Vagina (tissue), 2 donors: ENCODE data around the gene KIAA0513. TPM values are rescaled to one million over a fixed set of nuclear protein-coding genes. Genes with fewer than 3 reads are reported as not detected.

Experiments
- DNase-seq, 2 donors: peaks; one replicate each; pipeline ENCODE4 v3.0.0-alpha.2; 2017; ENCODE audit errors: extremely low spot score in 2 of 2
- H3K27ac ChIP-seq: fragments of 200-600 bp; sonication (generic); one replicate; pipeline ENCODE4 v1.5.1; 2019
- H3K27me3 ChIP-seq: fragments of 200-600 bp; sonication (generic); one replicate; pipeline ENCODE4 v1.5.1; 2019
- H3K36me3 ChIP-seq, 2 donors: fragments of 200-600 bp; sonication (generic); one replicate each; pipeline ENCODE4 v1.5.1; 2017 to 2019
- H3K4me1 ChIP-seq: fragments of 200-600 bp; sonication (generic); one replicate; pipeline ENCODE4 v1.5.1; 2019
- H3K4me3 ChIP-seq, 2 donors: fragments of 200-600 bp; sonication (generic); 1 replicate in 1 of 2; 2 replicates in 1 of 2; pipeline ENCODE4 v1.5.1; 2016 to 2019
- H3K9me3 ChIP-seq: fragments of 200-600 bp; sonication (generic); one replicate; pipeline ENCODE4 v1.5.1; 2019
- CTCF ChIP-seq, 3 experiments: fragments of 450-650 bp in 2 of 3; fragments of 200-600 bp in 1 of 3; sonication (generic) in 1 of 3; IDR thresholded peaks; one replicate each; pipeline ENCODE4 v1.5.1; 2017 to 2019; ENCODE audit warnings: antibody characterized with exemption in 3 of 3, mild to moderate bottlenecking in 2 of 3, moderate library complexity in 2 of 3
- POLR2A ChIP-seq, 2 donors: fragments of 450-650 bp; IDR thresholded peaks; one replicate each; pipeline ENCODE4 v1.6.1; 2017; ENCODE audit warnings: antibody characterized with exemption in 2 of 2, mild to moderate bottlenecking in 2 of 2, moderate library complexity in 2 of 2
- POLR2AphosphoS5 ChIP-seq, 2 donors: sonication (generic); formaldehyde crosslinking; IDR thresholded peaks; one replicate each; pipeline ENCODE4 v1.9.0; 2017; ENCODE audit warnings: antibody characterized with exemption in 2 of 2, mild to moderate bottlenecking in 2 of 2, low read depth in 1 of 2; ENCODE audit not compliant: insufficient read depth in 1 of 2
- intact Hi-C: fragments of 100-400 bp; cut with DNase I; formaldehyde crosslinking; loops from one replicate; pipeline ENCODE4 v1.15.1; 2023
- total RNA-seq: library from RNA; depleted of rRNA; stranded (reverse); fragments of >200 nt; gene quantifications from one replicate; pipeline ENCODE4 v1.2.3, GENCODE V29; 2016

Gene KIAA0513
- total RNA-seq, 1 donor from 2014 or later = 26.8 TPM

- TF ChIP-seq POLR2AphosphoS5 (IDR thresholded peaks at IDR 0.05; ENCODE audit: insufficient read depth in 1 of 2, low read depth in 1 of 2) (no peak), CTCF (IDR thresholded peaks at IDR 0.05) (no peak), POLR2A (IDR thresholded peaks at IDR 0.05) (no peak)
- Histone ChIP-seq H3K4me1 (peaks cover 41% of the 10 kb centered on the region), H3K9me3 (no peaks in the 10 kb centered on the region), H3K36me3 (peaks cover 0 to 53% of the 10 kb centered on the region in 2 donors), H3K27me3 (no peaks in the 10 kb centered on the region), H3K4me3 (no peak overlapping the region), H3K27ac (peak overlapping the region; percentile 77)
- DNase-seq = no peak
- intact Hi-C loops = no loop called here
These were observed 41.5 kb upstream of the KIAA0513 start for GRCh38 chr16:84986102-84986501.

DNA sequence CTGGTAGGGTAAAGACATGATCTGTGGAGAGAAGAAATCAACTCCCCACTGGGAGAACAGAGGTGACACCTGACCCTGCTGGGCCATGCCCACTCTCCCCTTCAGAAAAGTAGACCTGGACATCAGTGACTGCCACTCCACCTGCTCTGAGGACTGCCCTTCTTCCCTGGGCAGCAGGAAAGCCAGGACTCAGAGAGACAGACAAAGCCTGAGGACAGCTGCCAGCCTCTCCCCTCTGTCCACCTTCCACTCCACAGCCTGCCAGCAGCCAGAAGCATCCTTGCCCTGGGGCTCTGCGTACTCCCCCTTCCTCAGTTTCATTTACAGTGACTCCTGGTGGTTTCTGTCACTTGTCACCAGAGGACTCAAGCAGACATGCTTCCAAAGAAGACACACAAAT is 40.7 kb upstream of the KIAA0513 start:
- peaks cover 41% of the 10 kb centered on the region for H3K4me1 ChIP-seq
- intact Hi-C loops = no loop called here
- H3K9me3 ChIP-seq = no peaks in the 10 kb centered on the region
- DNase-seq = no peak
- no peaks in the 10 kb centered on the region for H3K27me3 ChIP-seq
- H3K27ac ChIP-seq = peak overlapping the region; percentile 77
- no peak overlapping the region for H3K4me3 ChIP-seq
- no peak for TF ChIP-seq POLR2A (IDR thresholded peaks at IDR 0.05)
- TF ChIP-seq CTCF (IDR thresholded peaks at IDR 0.05) = no peak
- no peak for TF ChIP-seq POLR2AphosphoS5 (IDR thresholded peaks at IDR 0.05; ENCODE audit: insufficient read depth in 1 of 2, low read depth in 1 of 2)
- peaks cover 0 to 45% of the 10 kb centered on the region in 2 donors for H3K36me3 ChIP-seq

GRCh38 chr16:84988328-84989080 is 39.1 kb upstream of the KIAA0513 start:
- intact Hi-C loops = no loop called here
- H3K36me3 ChIP-seq = peaks cover 0 to 43% of the 10 kb centered on the region in 2 donors

DNA sequence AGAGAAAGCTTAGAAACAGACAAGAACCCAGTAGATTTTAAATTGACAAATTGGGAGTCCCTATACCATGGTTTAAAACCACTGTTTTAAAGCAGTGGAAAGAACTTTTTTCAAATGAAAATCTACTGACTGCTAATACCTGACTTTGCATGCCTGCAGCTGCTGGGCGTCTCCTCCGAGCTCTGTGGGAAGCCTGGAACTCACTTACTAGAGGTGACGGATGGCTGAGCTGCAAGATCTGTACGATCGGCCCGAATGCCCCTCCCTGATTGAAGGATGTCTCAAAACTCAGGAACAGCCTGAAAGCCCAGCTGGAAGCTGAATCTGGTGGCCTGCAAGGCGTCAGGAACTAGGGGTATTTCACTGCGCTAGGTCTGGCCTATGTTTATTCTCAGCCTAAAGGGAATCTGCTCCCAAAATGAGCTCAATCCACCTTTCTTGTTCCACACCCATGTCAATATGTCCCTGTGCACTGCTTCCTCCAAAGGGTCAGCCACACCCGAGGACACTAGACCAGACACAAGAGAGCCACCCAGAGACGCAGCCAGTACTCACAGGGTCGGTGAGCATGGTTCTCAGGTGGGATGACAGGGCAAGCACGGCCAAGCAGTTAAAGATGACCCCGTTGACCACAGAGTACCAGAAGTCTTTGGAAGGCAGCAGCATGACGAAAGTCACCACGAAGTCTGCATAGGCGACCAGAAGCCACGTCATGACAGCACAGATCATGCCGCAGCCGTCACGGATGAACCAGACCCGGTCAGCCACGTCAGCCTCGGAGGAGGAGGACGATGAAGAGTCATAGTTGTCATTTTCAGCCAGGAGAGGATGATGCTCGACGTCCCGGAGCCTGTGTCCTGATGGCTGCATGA is 37.6 kb upstream of the KIAA0513 start:
- intact Hi-C loops = no loop called here
- Histone ChIP-seq H3K27ac (peak overlapping the region; percentile 97), H3K4me1 (peaks cover 48% of the 10 kb centered on the region), H3K27me3 (no peaks in the 10 kb centered on the region), H3K4me3 (no peak overlapping the region), H3K9me3 (no peaks in the 10 kb centered on the region), H3K36me3 (peaks cover 0 to 51% of the 10 kb centered on the region in 2 donors)
- no peak for DNase-seq
- no peak for TF ChIP-seq POLR2AphosphoS5 (IDR thresholded peaks at IDR 0.05; ENCODE audit: insufficient read depth in 1 of 2, low read depth in 1 of 2)
- TF ChIP-seq CTCF (IDR thresholded peaks at IDR 0.05) = no peak
- TF ChIP-seq POLR2A (IDR thresholded peaks at IDR 0.05) = no peak

More at GRCh38 chr16:84988328-84989080, 39.1 kb upstream of the KIAA0513 start:
- no peak overlapping the region for H3K4me3 ChIP-seq
- no peak for DNase-seq
- TF ChIP-seq POLR2A (IDR thresholded peaks at IDR 0.05) = no peak
- TF ChIP-seq CTCF (IDR thresholded peaks at IDR 0.05) = no peak
- H3K9me3 ChIP-seq = no peaks in the 10 kb centered on the region
- no peak overlapping the region for H3K27ac ChIP-seq
- H3K4me1 ChIP-seq = peaks cover 47% of the 10 kb centered on the region
- no peaks in the 10 kb centered on the region for H3K27me3 ChIP-seq
